Panc1 (cell line): ENCODE measurements around the gene UPK3BL1.
"Not testable (repeated sequence)": the region's sequence is repeated elsewhere in the genome, so short reads cannot be mapped to it uniquely, and the experiment has no call there.

Source experiments
- CTCF ChIP-seq: fragments of 450-650 bp; IDR thresholded peaks from 2 replicates; pipeline ENCODE4 v1.5.1; 2017; ENCODE audit warnings: mild to moderate bottlenecking
- POLR2AphosphoS5 ChIP-seq: IDR thresholded peaks from 2 replicates; pipeline ENCODE4 v1.6.1; 2012; ENCODE audit warnings: mild to moderate bottlenecking, low read depth, low read length, moderate library complexity
- SIN3A ChIP-seq: IDR thresholded peaks from 2 replicates; pipeline ENCODE4 v1.6.1; 2012; ENCODE audit warnings: low read depth, mild to moderate bottlenecking, low read length, moderate library complexity, borderline replicate concordance; ENCODE audit not compliant: insufficient read depth
- TCF7L2 ChIP-seq: IDR thresholded peaks from 2 replicates; pipeline ENCODE4 v1.6.1; 2011; ENCODE audit warnings: mild to moderate bottlenecking, low read depth, low read length, inconsistent platforms
- TF ChIP-seq, protein P1 (sequence below), 2 experiments: IDR thresholded peaks; 2 replicates each; pipeline ENCODE4 v1.6.1; 2011 to 2012; ENCODE audit warnings: low read depth in 2 of 2, control low read depth in 1 of 2, low read length in 1 of 2, mild to moderate bottlenecking in 1 of 2, moderate library complexity in 1 of 2; ENCODE audit not compliant: insufficient read depth in 1 of 2

DNA sequence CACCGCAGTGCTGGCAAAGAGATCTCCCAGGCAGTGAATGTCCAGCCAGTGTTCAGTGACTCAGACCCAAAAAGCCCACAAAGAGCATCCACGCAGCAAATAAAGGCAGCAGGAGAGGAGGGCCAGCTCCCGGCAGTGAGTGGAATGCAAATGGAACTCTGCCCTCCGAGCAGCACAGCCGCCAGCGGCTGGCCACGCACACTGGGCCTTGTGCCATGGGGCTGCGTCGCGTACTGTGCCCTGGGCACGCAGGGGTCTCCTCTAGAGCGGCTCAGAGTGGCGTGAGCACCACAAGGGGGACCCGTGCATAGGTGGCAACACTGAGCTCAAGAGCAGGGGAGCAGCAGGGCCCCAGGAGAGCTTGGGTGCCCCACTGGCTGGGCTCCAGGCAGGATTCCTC, 24.9 kb upstream of the UPK3BL1 start:
- TF ChIP-seq CTCF, POLR2AphosphoS5, TCF7L2, SIN3A: not testable (repeated sequence)
- TF ChIP-seq, protein P1, sequence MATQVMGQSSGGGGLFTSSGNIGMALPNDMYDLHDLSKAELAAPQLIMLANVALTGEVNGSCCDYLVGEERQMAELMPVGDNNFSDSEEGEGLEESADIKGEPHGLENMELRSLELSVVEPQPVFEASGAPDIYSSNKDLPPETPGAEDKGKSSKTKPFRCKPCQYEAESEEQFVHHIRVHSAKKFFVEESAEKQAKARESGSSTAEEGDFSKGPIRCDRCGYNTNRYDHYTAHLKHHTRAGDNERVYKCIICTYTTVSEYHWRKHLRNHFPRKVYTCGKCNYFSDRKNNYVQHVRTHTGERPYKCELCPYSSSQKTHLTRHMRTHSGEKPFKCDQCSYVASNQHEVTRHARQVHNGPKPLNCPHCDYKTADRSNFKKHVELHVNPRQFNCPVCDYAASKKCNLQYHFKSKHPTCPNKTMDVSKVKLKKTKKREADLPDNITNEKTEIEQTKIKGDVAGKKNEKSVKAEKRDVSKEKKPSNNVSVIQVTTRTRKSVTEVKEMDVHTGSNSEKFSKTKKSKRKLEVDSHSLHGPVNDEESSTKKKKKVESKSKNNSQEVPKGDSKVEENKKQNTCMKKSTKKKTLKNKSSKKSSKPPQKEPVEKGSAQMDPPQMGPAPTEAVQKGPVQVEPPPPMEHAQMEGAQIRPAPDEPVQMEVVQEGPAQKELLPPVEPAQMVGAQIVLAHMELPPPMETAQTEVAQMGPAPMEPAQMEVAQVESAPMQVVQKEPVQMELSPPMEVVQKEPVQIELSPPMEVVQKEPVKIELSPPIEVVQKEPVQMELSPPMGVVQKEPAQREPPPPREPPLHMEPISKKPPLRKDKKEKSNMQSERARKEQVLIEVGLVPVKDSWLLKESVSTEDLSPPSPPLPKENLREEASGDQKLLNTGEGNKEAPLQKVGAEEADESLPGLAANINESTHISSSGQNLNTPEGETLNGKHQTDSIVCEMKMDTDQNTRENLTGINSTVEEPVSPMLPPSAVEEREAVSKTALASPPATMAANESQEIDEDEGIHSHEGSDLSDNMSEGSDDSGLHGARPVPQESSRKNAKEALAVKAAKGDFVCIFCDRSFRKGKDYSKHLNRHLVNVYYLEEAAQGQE (IDR thresholded peaks at IDR 0.05; ENCODE audit: insufficient read depth in 1 of 2, low read depth in 2 of 2, low read length in 1 of 2): not testable (repeated sequence)
